GM18499 (cell line): ENCODE data around the gene TXNDC11.
A peak's percentile ranks its signal among the peaks of the same experiment; 100 is the strongest.
"Not testable (repeated sequence)": the region's sequence is repeated elsewhere in the genome, so short reads cannot be mapped to it uniquely, and the experiment has no call there.

Experiments used
- ATAC-seq: cut with Tn5 transposase; IDR thresholded peaks from one replicate; pipeline ENCODE4 v1.9.1; 2021; ENCODE audit warnings: moderate number of reproducible peaks; ENCODE audit not compliant: insufficient read depth, unreplicated experiment

The TXNDC11 gene

GRCh38 chr16:11742536-11743307, at the start of gene TXNDC11:
Gene TXNDC11, minus strand, starts transcription at chr16:11742857. Its CDS starts 127 bp downstream, at chr16:11742730.
- ATAC-seq: peak; percentile 59

GRCh38 chr16:11791144-11791828, 48.6 kb upstream of the TXNDC11 start:
- no peak for ATAC-seq

GRCh38 chr16:11788914-11789313, 46.3 kb upstream of the TXNDC11 start:
- ATAC-seq: no peak

- not testable (repeated sequence) for ATAC-seq
These were observed 42.4 kb upstream of the TXNDC11 start for GRCh38 chr16:11784980-11785599.

GRCh38 chr16:11784381-11784780, 41.7 kb upstream of the TXNDC11 start:
- ATAC-seq: not testable (repeated sequence)

GRCh38 chr16:11784038-11784369, 41.3 kb upstream of the TXNDC11 start:
- ATAC-seq: no peak

- ATAC-seq: peak; percentile 46
These were observed 40.8 kb upstream of the TXNDC11 start for GRCh38 chr16:11783319-11784037.

GRCh38 chr16:11781773-11782172, 39.1 kb upstream of the TXNDC11 start:
- ATAC-seq: no peak

- ATAC-seq: no peak
These were observed 38.5 kb upstream of the TXNDC11 start for GRCh38 chr16:11780991-11781680.

GRCh38 chr16:11779074-11779473, 36.4 kb upstream of the TXNDC11 start:
- no peak for ATAC-seq

GRCh38 chr16:11774065-11774626, 31.5 kb upstream of the TXNDC11 start:
- no peak for ATAC-seq

- ATAC-seq: no peak
These were observed 26.2 kb upstream of the TXNDC11 start for GRCh38 chr16:11768849-11769248.

- ATAC-seq: no peak
These were observed 19.8 kb upstream of the TXNDC11 start for GRCh38 chr16:11762431-11762830.

GRCh38 chr16:11759997-11760396, 17.3 kb upstream of the TXNDC11 start:
- no peak for ATAC-seq

- no peak for ATAC-seq
These were observed 16.6 kb upstream of the TXNDC11 start for GRCh38 chr16:11759163-11759834.

- no peak for ATAC-seq
These were observed 15.3 kb upstream of the TXNDC11 start for GRCh38 chr16:11757671-11758545.

GRCh38 chr16:11756248-11756647, 13.6 kb upstream of the TXNDC11 start:
- no peak for ATAC-seq

- no peak for ATAC-seq
These were observed 12.5 kb upstream of the TXNDC11 start for GRCh38 chr16:11755022-11755760.
